K562 (cell line): Measurements from ENCODE around the gene TBC1D17. TPM values are rescaled to one million over a fixed set of nuclear protein-coding genes. Genes with fewer than 3 reads are reported as not detected.

Experiments used
- ARHGAP35 ChIP-seq: fragments of 450-650 bp; IDR thresholded peaks from 2 replicates; pipeline ENCODE4 v1.6.1; 2018; ENCODE audit not compliant: partially characterized antibody
- CEBPZ ChIP-seq: fragments of 150-350 bp; IDR thresholded peaks from 2 replicates; pipeline ENCODE4 v1.6.1; 2014; ENCODE audit warnings: low read depth, mild to moderate bottlenecking, low read length, borderline replicate concordance
- CREB3 ChIP-seq: fragments of 450-650 bp; conservative IDR thresholded peaks from 2 replicates; pipeline ENCODE4 v1.6.1; 2016; ENCODE audit warnings: missing genetic modification characterization, low read depth, mild to moderate bottlenecking, missing compliant biosample characterization, moderate library complexity
- ELF4 ChIP-seq: fragments of 450-650 bp; formaldehyde crosslinking; IDR thresholded peaks from 2 replicates; pipeline ENCODE4 v1.4.0; 2022; ENCODE audit warnings: missing genetic modification characterization
- NCOR1 ChIP-seq: fragments of 450-650 bp; IDR thresholded peaks from 2 replicates; pipeline ENCODE4 v1.6.1; 2016; ENCODE audit warnings: mild to moderate bottlenecking, moderate library complexity
- SPI1 ChIP-seq: IDR thresholded peaks from 2 replicates; pipeline ENCODE4 v1.6.1; 2011; ENCODE audit warnings: low read depth, low read length, control low read depth, borderline replicate concordance
- THAP12 ChIP-seq: fragments of 250-450 bp; sonication (Bioruptor Pico); IDR thresholded peaks from 2 replicates; pipeline ENCODE4 v1.9.0; 2021; ENCODE audit warnings: mild to moderate bottlenecking, inconsistent platforms
- WHSC1 ChIP-seq: IDR thresholded peaks from one replicate; pipeline ENCODE4 v1.6.1; 2012; ENCODE audit warnings: low read length, control low read depth, inconsistent platforms
- ZBTB40 ChIP-seq, 2 experiments: fragments of 450-650 bp in 1 of 2; sonication (generic) in 1 of 2; formaldehyde crosslinking in 1 of 2; IDR thresholded peaks; 2 replicates each; pipeline versions ENCODE4 v1.7.1 to v1.9.0; 2016 to 2022; ENCODE audit warnings: inconsistent platforms in 1 of 2, mild to moderate bottlenecking in 1 of 2, missing genetic modification reagents in 1 of 2
- ZNF165 ChIP-seq: fragments of 250-450 bp; sonication (Bioruptor Pico); IDR thresholded peaks from 2 replicates; pipeline ENCODE4 v1.4.0; 2020; ENCODE audit warnings: borderline replicate concordance
- ZNF384 ChIP-seq: IDR thresholded peaks from 2 replicates; pipeline ENCODE4 v1.6.1; 2012; ENCODE audit warnings: low read depth, low read length, improper control_type of control experiment
- polyA plus RNA-seq, 8 experiments: library from polyadenylated mRNA; depleted of rRNA in 4 of 8; stranded (reverse) in 5 of 8; unstranded in 3 of 8; fragments of >200 nt; fragmentation: Nextera tagmentation in 2 of 8; fragmentation: Illumina TruSeq in 1 of 8; extraction: Ambion mirVana in 2 of 8; extraction: Trizol in 1 of 8; gene quantifications; 2 replicates each; pipeline versions ENCODE4 v1.2.1 to v1.2.3, GENCODE V29; 2011 to 2014; ENCODE audit warnings: inconsistent platforms in 1 of 8, missing spikeins in 1 of 8
- total RNA-seq, 7 experiments: library from RNA; depleted of rRNA in 6 of 7; stranded (reverse); fragments of >200 nt in 6 of 7; fragmentation: Illumina TruSeq in 2 of 7; extraction: Trizol in 2 of 7; gene quantifications; 2 replicates each; pipeline versions ENCODE4 v1.2.1 to v1.2.3, GENCODE V29; 2011 to 2021; ENCODE audit warnings: low replicate concordance in 1 of 7

The TBC1D17 gene
- total and polyA plus RNA-seq, 9 of the 15 experiments (the other 6 are each of a cell fraction or from before 2014, with no cell fraction given) = 0.42 to 16.0 (median 3.8) TPM

GRCh38 chr19:49875857-49876421, 1.6 kb upstream of the TBC1D17 start (continued):
- TF ChIP-seq ZBTB40 (IDR thresholded peaks at IDR 0.05) (peak; percentile 95), ZBTB40 (CRISPR knock-in tag; IDR thresholded peaks at IDR 0.05) (no peak), CEBPZ (peak; percentile 82; the same call in 1 of the 2 replicates), ZNF384 (no peak), WHSC1 (no peak), CREB3 (tag) (no peak), ELF4 (CRISPR knock-in tag) (no peak), ZNF165 (CRISPR knock-in tag) (no peak), NCOR1 (no peak), ARHGAP35 (no peak), SPI1 (peak; percentile 48; the same call in 1 of the 2 replicates), THAP12 (no peak)
